SU-DHL-6 (cell line): ENCODE data around the gene MED4.

Experiments used
- H2AFZ ChIP-seq: fragments of 200-600 bp; sonication (generic); 2 replicates; pipeline ENCODE4 v1.6.1; 2014; ENCODE audit warnings: low read depth, mild to moderate bottlenecking, moderate library complexity, mixed read lengths, antibody characterized with exemption, low read length; ENCODE audit not compliant: severe bottlenecking
- H3F3A ChIP-seq: fragments of 200-600 bp; shearing (Covaris generic); 2 replicates; pipeline ENCODE4 v1.6.0; 2016; ENCODE audit warnings: antibody characterized with exemption, mild to moderate bottlenecking; ENCODE audit not compliant: insufficient read depth
- H3K27ac ChIP-seq: fragments of 200-600 bp; sonication (generic); 2 replicates; pipeline ENCODE4 v1.5.1; 2016; ENCODE audit warnings: low read depth, mild to moderate bottlenecking, low read length, moderate library complexity, mixed read lengths
- H3K27me3 ChIP-seq: fragments of 200-600 bp; sonication (generic), shearing (Covaris generic); 2 replicates; pipeline ENCODE4 v1.6.0; 2014; ENCODE audit warnings: mild to moderate bottlenecking, low read length
- H3K36me3 ChIP-seq: fragments of 200-600 bp; sonication (generic); 2 replicates; pipeline ENCODE4 v1.6.1; 2014; ENCODE audit warnings: mild to moderate bottlenecking, low read length, mixed read lengths
- H3K4me2 ChIP-seq: fragments of 300-600, 200-600 bp; shearing (Covaris generic), sonication (generic); 2 replicates; pipeline ENCODE4 v1.6.0; 2014; ENCODE audit warnings: low read length, low read depth, mild to moderate bottlenecking; ENCODE audit not compliant: poor library complexity, severe bottlenecking
- H3K4me3 ChIP-seq: fragments of 200-600 bp; sonication (generic); 2 replicates; pipeline ENCODE4 v1.5.1; 2014; ENCODE audit warnings: antibody characterized with exemption, low read length, mild to moderate bottlenecking, mixed read lengths; ENCODE audit not compliant: insufficient read depth, poor library complexity, severe bottlenecking
- H3K79me2 ChIP-seq: fragments of 200-600 bp; sonication (generic); 2 replicates; pipeline ENCODE4 v1.6.1; 2014; ENCODE audit warnings: mild to moderate bottlenecking, low read length, moderate library complexity; ENCODE audit not compliant: insufficient read depth
- H3K9ac ChIP-seq: fragments of 200-600 bp; sonication (generic); 2 replicates; pipeline ENCODE4 v1.7.0; 2014; ENCODE audit warnings: mild to moderate bottlenecking, low read length
- H3K9me2 ChIP-seq: fragments of 200-600 bp; sonication (generic); replicated peaks from 2 replicates; pipeline ENCODE4 v1.6.1; 2014; ENCODE audit warnings: low read length; ENCODE audit not compliant: insufficient read depth
- H3K9me3 ChIP-seq: fragments of 200-600 bp; sonication (generic); 2 replicates; pipeline ENCODE4 v1.6.1; 2014; ENCODE audit warnings: low read length, mixed read lengths; ENCODE audit not compliant: insufficient read depth
- H4K20me1 ChIP-seq: fragments of 200-600 bp; sonication (generic); 2 replicates; pipeline ENCODE4 v1.6.1; 2014; ENCODE audit warnings: low read depth, mild to moderate bottlenecking, antibody characterized with exemption, low read length, moderate library complexity, mixed read lengths
- EZH2phosphoT487 ChIP-seq: fragments of 200-600 bp; sonication (generic), shearing (Covaris generic); conservative IDR thresholded peaks from 2 replicates; pipeline ENCODE4 v1.6.1; 2018; ENCODE audit warnings: mild to moderate bottlenecking, antibody characterized with exemption, low read length, moderate library complexity, mixed read lengths
- TF ChIP-seq, protein P1 (sequence below): fragments of 200-600 bp; sonication (generic); IDR thresholded peaks from one replicate; pipeline ENCODE4 v1.5.1; 2017; ENCODE audit warnings: antibody characterized with exemption, mild to moderate bottlenecking, low read length, moderate library complexity; ENCODE audit not compliant: insufficient read depth, poor library complexity, severe bottlenecking

MED4 gene

DNA sequence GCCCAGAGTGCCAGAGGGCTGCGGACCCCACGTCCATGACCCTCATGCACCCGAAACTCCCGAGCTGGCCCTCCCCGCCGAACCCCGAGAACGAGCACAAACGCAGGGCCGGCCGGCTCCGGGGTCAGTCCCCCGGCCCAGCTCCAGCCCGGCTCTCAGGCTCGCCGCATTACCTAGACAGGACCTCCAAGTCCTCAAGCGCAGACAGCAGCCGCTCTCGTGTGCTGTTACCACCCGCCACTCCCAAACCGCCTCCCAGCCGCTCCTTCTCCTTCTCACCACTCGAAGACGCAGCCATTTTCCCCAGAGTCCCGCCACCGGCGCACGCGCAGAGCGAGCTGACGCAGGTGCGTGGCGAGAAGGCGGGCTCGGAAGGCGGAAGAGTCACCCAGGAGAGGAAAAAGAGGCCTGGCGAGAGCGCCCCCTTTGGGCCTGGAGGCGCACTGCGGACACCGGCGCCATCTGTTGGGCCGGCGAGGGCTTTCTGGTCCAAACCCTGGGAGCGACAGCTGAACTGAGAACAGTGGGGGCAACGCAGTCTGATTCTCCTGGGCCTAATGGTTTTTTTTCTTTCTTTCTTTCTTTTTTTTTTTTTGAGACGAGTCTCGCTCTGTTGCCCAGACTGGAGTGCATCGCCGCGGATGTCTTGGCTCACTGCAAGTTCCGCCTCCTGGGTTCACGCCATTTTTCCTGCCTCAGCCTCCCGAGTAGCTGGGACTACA, at the start of gene MED4:
Gene MED4, minus strand, starts transcription at position 324 of the 722 bp plus-strand sequence. Its CDS starts 26 bp downstream, at position 298.
- Histone ChIP-seq H3K27me3 (no peaks in the 10 kb centered on the region), H3K9ac (peak within 1 kb of the TSS; percentile 98), H3K79me2 (peaks cover 50% of the 10 kb centered on the region), H3K9me2 (no peaks in the 10 kb centered on the region), H4K20me1 (no peaks in the 10 kb centered on the region; the same call in 1 of the 2 replicates), H3K4me2 (peak within 1 kb of the TSS; percentile 89), H3F3A (no peaks in the 10 kb centered on the region), H3K27ac (peak within 1 kb of the TSS; percentile 30; the same call in 1 of the 2 replicates), H3K9me3 (no peaks in the 10 kb centered on the region), H2AFZ (peak within 1 kb of the TSS; percentile 73), H3K36me3 (peaks cover under 1% of the 10 kb centered on the region; the same call in 1 of the 2 replicates), H3K4me3 (peak within 1 kb of the TSS; percentile 91)
- TF ChIP-seq, protein P1, sequence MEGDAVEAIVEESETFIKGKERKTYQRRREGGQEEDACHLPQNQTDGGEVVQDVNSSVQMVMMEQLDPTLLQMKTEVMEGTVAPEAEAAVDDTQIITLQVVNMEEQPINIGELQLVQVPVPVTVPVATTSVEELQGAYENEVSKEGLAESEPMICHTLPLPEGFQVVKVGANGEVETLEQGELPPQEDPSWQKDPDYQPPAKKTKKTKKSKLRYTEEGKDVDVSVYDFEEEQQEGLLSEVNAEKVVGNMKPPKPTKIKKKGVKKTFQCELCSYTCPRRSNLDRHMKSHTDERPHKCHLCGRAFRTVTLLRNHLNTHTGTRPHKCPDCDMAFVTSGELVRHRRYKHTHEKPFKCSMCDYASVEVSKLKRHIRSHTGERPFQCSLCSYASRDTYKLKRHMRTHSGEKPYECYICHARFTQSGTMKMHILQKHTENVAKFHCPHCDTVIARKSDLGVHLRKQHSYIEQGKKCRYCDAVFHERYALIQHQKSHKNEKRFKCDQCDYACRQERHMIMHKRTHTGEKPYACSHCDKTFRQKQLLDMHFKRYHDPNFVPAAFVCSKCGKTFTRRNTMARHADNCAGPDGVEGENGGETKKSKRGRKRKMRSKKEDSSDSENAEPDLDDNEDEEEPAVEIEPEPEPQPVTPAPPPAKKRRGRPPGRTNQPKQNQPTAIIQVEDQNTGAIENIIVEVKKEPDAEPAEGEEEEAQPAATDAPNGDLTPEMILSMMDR = peak; percentile 98
- TF ChIP-seq EZH2phosphoT487 = no peak

- no peaks in the 10 kb centered on the region for H3K9me3 ChIP-seq
- no peaks in the 10 kb centered on the region for H3K36me3 ChIP-seq
- H3K79me2 ChIP-seq = no peaks in the 10 kb centered on the region
- no peak overlapping the region for H2AFZ ChIP-seq
- H3K9ac ChIP-seq = no peak overlapping the region
- H3K27me3 ChIP-seq = no peaks in the 10 kb centered on the region
- H3F3A ChIP-seq = no peaks in the 10 kb centered on the region
- TF ChIP-seq, protein P1 = no peak
- TF ChIP-seq EZH2phosphoT487 = no peak
- no peaks in the 10 kb centered on the region for H3K9me2 ChIP-seq
- no peak overlapping the region for H3K4me2 ChIP-seq
- no peak overlapping the region for H3K27ac ChIP-seq
- H4K20me1 ChIP-seq = no peaks in the 10 kb centered on the region
- no peak overlapping the region for H3K4me3 ChIP-seq
These were observed 49.6 kb upstream of the MED4 start for GRCh38 chr13:48144413-48145035.

- Histone ChIP-seq H3K27ac (no peak overlapping the region), H3K4me2 (no peak overlapping the region), H3K27me3 (no peaks in the 10 kb centered on the region), H3K4me3 (no peak overlapping the region), H4K20me1 (no peaks in the 10 kb centered on the region), H3K9me3 (no peaks in the 10 kb centered on the region), H3F3A (no peaks in the 10 kb centered on the region), H2AFZ (no peak overlapping the region), H3K9ac (no peak overlapping the region), H3K79me2 (no peaks in the 10 kb centered on the region), H3K9me2 (no peaks in the 10 kb centered on the region), H3K36me3 (no peaks in the 10 kb centered on the region)
- TF ChIP-seq, protein P1 = no peak
- TF ChIP-seq EZH2phosphoT487 = no peak
These were observed 47.5 kb upstream of the MED4 start for GRCh38 chr13:48142436-48142835.
